ENCODE results near the gene R3HDM2. TPM values are rescaled to one million over a fixed set of nuclear protein-coding genes. Genes with fewer than 3 reads are reported as not detected.
A peak's percentile ranks its signal among the peaks of the same experiment; 100 is the strongest.
"Not testable (repeated sequence)": the region's sequence is repeated elsewhere in the genome, so short reads cannot be mapped to it uniquely, and the experiment has no call there.

Gene R3HDM2
- total RNA-seq, 2 experiments from 2014 or later: 53.8 to 82.4 TPM

- not testable (repeated sequence) for H3K27me3 Mint-ChIP-seq, H3K27ac Mint-ChIP-seq
These were observed 13.5 kb upstream of the R3HDM2 start for GRCh38 chr12:57444337-57444736.

DNA sequence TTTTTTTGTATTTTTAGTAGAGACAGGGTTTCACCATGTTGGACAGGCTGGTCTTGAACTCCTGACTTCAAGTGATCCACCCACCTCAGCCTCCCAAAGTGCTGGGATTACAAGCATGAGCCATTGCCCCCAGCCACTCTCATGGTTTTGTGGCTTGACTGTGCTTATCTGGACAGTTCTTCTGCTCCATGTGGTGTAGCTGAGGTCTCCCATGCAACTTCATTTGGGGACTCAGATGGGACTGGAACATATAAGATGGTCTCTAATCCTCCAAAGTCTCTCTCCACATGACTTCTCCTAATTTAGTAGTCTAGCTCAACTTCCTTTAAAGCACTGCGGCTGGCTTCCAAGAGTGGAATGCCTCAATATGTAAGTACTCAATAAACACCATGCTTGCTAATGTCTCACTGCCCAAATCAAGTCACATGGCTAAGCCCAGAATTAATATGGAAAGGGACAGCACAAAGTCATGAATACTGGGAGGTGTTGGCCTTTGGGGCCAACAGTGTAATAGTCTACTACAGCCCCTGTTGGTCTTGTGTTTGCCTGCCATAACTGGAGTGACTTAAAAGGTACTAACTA, 11.1 kb upstream of the R3HDM2 start:
- DNase-seq (no peak), ATAC-seq (no peak)
- CTCF ChIA-PET: interaction anchor here (1.3 to 1.7 kb wide), 2 partner anchors 11 to 199 kb away, joined by 3 to 4 read pairs; no protein-coding TSS in a partner anchor
- H3K36me3 Mint-ChIP-seq: peaks cover 6% of the 10 kb centered on the region
- no peak overlapping the region for H3K4me3 Mint-ChIP-seq
- peaks cover 6% of the 10 kb centered on the region for H3K9me3 Mint-ChIP-seq (ENCODE audit: low read depth)
- peaks cover 7% of the 10 kb centered on the region for H3K27me3 Mint-ChIP-seq
- H3K4me1 Mint-ChIP-seq: peaks cover 2% of the 10 kb centered on the region
- no peak overlapping the region for H3K27ac Mint-ChIP-seq

More at GRCh38 chr12:57444337-57444736, 13.5 kb upstream of the R3HDM2 start:
- CTCF ChIA-PET: interaction anchor here (0.8 to 2.1 kb wide), 5 partner anchors 8 to 14 kb away, joined by 3 to 8 read pairs (median 5); partner anchors contain the start of genes INHBC and INHBE
- H3K4me3 Mint-ChIP-seq; DNase-seq; H3K9me3 Mint-ChIP-seq (ENCODE audit: low read depth); H3K36me3 Mint-ChIP-seq; H3K4me1 Mint-ChIP-seq; ATAC-seq: not testable (repeated sequence)

GRCh38 chr12:57441393-57441792, 10.6 kb upstream of the R3HDM2 start:
- not testable (repeated sequence) for ATAC-seq; H3K27me3 Mint-ChIP-seq; H3K4me3 Mint-ChIP-seq; H3K9me3 Mint-ChIP-seq (ENCODE audit: low read depth); DNase-seq; H3K27ac Mint-ChIP-seq; H3K4me1 Mint-ChIP-seq; H3K36me3 Mint-ChIP-seq
- CTCF ChIA-PET: interaction anchor here (0.7 to 1.7 kb wide), 2 partner anchors 169 to 199 kb away, joined by 3 to 4 read pairs; no protein-coding TSS in a partner anchor

DNA sequence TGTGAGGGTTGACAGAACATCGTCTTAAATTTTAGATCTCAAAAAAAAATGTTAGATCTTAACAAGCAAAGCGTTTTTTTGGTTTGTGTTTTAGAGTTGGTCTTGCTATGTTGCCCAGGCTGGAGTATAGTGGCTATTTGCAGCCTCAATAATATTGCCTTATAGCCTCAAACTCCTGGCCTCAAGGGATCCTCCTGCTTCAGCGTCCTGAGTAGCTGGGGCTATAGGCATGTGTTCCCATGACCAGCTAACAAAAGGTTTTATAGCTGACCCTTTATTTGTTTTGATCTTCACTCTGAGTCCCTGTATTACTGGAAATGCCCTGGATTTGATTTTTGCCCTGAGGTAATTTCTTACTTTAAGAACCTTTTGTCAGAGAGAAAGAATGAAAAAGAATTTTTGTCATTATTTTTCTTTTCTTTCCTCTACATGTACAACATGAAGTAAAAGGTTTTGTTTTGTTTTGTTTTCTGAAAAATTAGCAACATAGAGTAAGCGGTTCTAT, 9.0 kb upstream of the R3HDM2 start:
- H3K27ac Mint-ChIP-seq: no peak overlapping the region
- no peak overlapping the region for H3K4me3 Mint-ChIP-seq
- peaks cover 6% of the 10 kb centered on the region for H3K9me3 Mint-ChIP-seq (ENCODE audit: low read depth)
- H3K36me3 Mint-ChIP-seq: peaks cover 6% of the 10 kb centered on the region
- CTCF ChIA-PET: interaction anchor here (0.6 to 1.6 kb wide), 4 partner anchors 10 to 226 kb away, joined by 3 to 7 read pairs (median 3); no protein-coding TSS in a partner anchor
- peaks cover 8% of the 10 kb centered on the region for H3K4me1 Mint-ChIP-seq
- DNase-seq (no peak), ATAC-seq (no peak)
- peaks cover 7% of the 10 kb centered on the region for H3K27me3 Mint-ChIP-seq

- peaks cover 6% of the 10 kb centered on the region for H3K36me3 Mint-ChIP-seq
- DNase-seq: no peak
- CTCF ChIA-PET: interaction anchor here (0.8 to 1.8 kb wide), 2 partner anchors 15 to 20 kb away, joined by 3 to 5 read pairs; no protein-coding TSS in a partner anchor
These were observed 7.6 kb upstream of the R3HDM2 start for GRCh38 chr12:57438400-57438799.

GRCh38 chr12:57435293-57435692, 4.5 kb upstream of the R3HDM2 start:
- CTCF ChIA-PET: interaction anchor here (0.7 to 6.7 kb wide), 10 partner anchors 9 to 346 kb away, joined by 3 to 40 read pairs (median 4); partner anchors contain the start of genes GLI1 and INHBE
- Mint-ChIP-seq H3K27me3 (peaks cover 3% of the 10 kb centered on the region), H3K36me3 (no peaks in the 10 kb centered on the region), H3K9me3 (ENCODE audit: low read depth) (no peaks in the 10 kb centered on the region), H3K27ac (peak overlapping the region; percentile 89), H3K4me1 (peaks cover 25% of the 10 kb centered on the region), H3K4me3 (peak overlapping the region; percentile 68)
- ATAC-seq: peak; percentile 43
- DNase-seq: peak; percentile 82

More at GRCh38 chr12:57438400-57438799, 7.6 kb upstream of the R3HDM2 start:
- Mint-ChIP-seq H3K4me3 (no peak overlapping the region), H3K4me1 (peaks cover 13% of the 10 kb centered on the region), H3K27ac (no peak overlapping the region), H3K27me3 (peaks cover 7% of the 10 kb centered on the region), H3K9me3 (ENCODE audit: low read depth) (peaks cover 6% of the 10 kb centered on the region)
- ATAC-seq: no peak

GRCh38 chr12:57434517-57435223, 3.8 kb upstream of the R3HDM2 start, which contains the start of gene INHBC:
TSS of gene INHBC (plus strand) at chr12:57434784. CDS start at chr12:57434887, 103 bp downstream.
- Mint-ChIP-seq H3K4me3 (peak within 1 kb of the TSS; percentile 68), H3K27ac (peak within 1 kb of the TSS; percentile 89), H3K9me3 (ENCODE audit: low read depth) (no peaks in the 10 kb centered on the region), H3K4me1 (peaks cover 30% of the 10 kb centered on the region), H3K36me3 (peaks cover 3% of the 10 kb centered on the region), H3K27me3 (no peaks in the 10 kb centered on the region)
- ATAC-seq: no peak
- CTCF ChIA-PET: interaction anchor here (0.7 to 6.7 kb wide), 10 partner anchors 10 to 347 kb away, joined by 3 to 40 read pairs (median 4); partner anchors contain the start of genes GLI1 and INHBE
- DNase-seq: no peak

GRCh38 chr12:57433370-57433769, 2.5 kb upstream of the R3HDM2 start:
- DNase-seq (no peak), ATAC-seq (no peak)
- H3K36me3 Mint-ChIP-seq: peaks cover 5% of the 10 kb centered on the region
- no peak overlapping the region for H3K27ac Mint-ChIP-seq
- CTCF ChIA-PET: interaction anchor here (1.0 to 6.7 kb wide), 7 partner anchors 11 to 204 kb away, joined by 3 to 40 read pairs (median 5); partner anchors contain the start of genes GLI1, INHBE and SHMT2
- no peaks in the 10 kb centered on the region for H3K9me3 Mint-ChIP-seq (ENCODE audit: low read depth)
- no peak overlapping the region for H3K4me3 Mint-ChIP-seq
- peaks cover 37% of the 10 kb centered on the region for H3K4me1 Mint-ChIP-seq
- no peaks in the 10 kb centered on the region for H3K27me3 Mint-ChIP-seq

- no peaks in the 10 kb centered on the region for H3K9me3 Mint-ChIP-seq (ENCODE audit: low read depth)
- DNase-seq (no peak), ATAC-seq (no peak)
- CTCF ChIA-PET: interaction anchor here (1.0 to 6.7 kb wide), 5 partner anchors 19 to 30 kb away, joined by 5 to 40 read pairs (median 6); partner anchors contain the start of genes GLI1 and INHBE
- H3K27ac Mint-ChIP-seq: peak overlapping the region; percentile 98
- no peaks in the 10 kb centered on the region for H3K27me3 Mint-ChIP-seq
- H3K36me3 Mint-ChIP-seq: peaks cover 10% of the 10 kb centered on the region
- H3K4me1 Mint-ChIP-seq: peaks cover 40% of the 10 kb centered on the region
- peak overlapping the region; percentile 89 for H3K4me3 Mint-ChIP-seq
These were observed 878 bp upstream of the R3HDM2 start for GRCh38 chr12:57431654-57432188.

DNA sequence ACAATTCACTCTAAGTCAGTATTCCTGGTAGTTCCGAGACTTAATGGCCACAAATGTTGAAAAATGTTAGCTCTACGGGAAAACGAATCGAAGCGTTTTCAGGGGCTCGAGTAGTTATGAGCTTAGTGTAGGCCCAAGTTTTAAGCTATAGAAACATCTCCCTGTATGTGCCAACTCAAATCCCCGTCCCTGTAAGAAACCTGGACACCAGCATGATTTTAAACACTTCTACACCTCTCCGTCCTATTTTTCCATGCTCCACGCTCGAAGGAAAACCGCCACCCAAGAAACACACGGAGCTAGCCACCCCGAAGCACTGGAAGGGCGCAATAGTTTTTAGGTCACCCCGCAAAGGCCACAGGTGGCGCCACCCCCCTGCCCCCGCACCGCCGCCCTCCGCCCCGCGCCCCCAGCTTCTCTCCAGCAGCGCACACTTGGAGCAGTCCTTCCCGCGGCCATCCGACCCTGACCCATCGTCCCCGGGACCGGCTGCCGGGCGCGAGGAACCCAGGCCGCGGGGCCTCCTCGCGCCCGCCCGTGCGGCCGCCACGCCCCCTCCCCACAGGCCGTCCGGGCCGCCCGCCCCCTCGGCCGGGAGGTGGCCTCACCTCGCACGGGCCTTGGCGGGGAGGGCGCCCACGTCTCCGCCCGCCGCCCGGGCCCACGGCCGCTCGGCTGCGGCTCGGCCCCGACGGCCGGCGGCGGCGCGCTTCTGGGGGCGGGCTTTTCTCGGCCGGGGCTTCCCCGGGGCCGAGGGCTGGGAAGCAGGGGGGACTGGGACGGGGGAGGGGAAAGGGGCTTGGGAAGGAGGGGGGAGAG, 522 bp downstream of the R3HDM2 start:
- peaks cover 20% of the 10 kb centered on the region for H3K36me3 Mint-ChIP-seq
- peak overlapping the region; percentile 89 for H3K4me3 Mint-ChIP-seq
- CTCF ChIA-PET: interaction anchor here (0.8 to 3.9 kb wide), 10 partner anchors 10 to 326 kb away, joined by 3 to 29 read pairs (median 4); partner anchors contain the start of genes GLI1 and INHBE
- peak overlapping the region; percentile 98 for H3K27ac Mint-ChIP-seq
- no peaks in the 10 kb centered on the region for H3K27me3 Mint-ChIP-seq
- DNase-seq (peak; percentile 56), ATAC-seq (peak; percentile 57)
- H3K9me3 Mint-ChIP-seq (ENCODE audit: low read depth): no peaks in the 10 kb centered on the region
- H3K4me1 Mint-ChIP-seq: peaks cover 41% of the 10 kb centered on the region

DNA sequence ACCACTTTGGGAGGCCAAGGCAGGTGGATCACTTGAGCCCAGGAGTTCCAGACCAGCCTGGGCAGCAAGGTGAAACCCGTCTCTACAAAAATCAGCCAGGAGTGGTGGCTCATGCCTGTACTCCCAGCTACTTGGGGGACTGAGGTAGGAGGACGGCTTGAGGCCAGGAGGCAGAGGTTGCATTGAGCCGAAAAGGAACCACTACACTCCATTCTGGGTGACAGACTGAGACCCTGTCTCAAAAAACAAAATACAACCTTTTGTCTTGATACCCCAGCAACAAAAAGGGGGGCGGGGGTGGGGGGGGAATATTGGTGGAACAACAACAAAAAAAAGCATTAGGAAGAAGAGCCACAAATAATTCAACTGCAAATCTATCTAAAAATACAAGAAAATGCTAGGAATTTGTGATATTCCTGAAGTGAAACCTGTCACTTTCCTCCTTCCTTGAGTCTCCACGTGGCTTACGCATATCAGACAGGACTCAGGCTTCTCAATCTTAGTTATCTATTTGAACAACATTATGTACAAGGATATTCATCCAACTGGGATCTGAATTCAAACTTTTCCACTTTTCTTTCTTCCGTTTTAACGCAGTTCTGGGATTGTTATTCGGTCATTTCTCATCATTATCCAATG, 1.3 kb downstream of the R3HDM2 start:
- Mint-ChIP-seq H3K27ac (peak overlapping the region; percentile 97), H3K36me3 (peaks cover 23% of the 10 kb centered on the region), H3K4me3 (peak overlapping the region; percentile 89), H3K4me1 (peaks cover 35% of the 10 kb centered on the region), H3K27me3 (no peaks in the 10 kb centered on the region), H3K9me3 (ENCODE audit: low read depth) (no peaks in the 10 kb centered on the region)
- DNase-seq: no peak
- no peak for ATAC-seq
- CTCF ChIA-PET: interaction anchor here (0.8 to 3.9 kb wide), 10 partner anchors 11 to 327 kb away, joined by 3 to 29 read pairs (median 4); partner anchors contain the start of genes GLI1 and INHBE

DNA sequence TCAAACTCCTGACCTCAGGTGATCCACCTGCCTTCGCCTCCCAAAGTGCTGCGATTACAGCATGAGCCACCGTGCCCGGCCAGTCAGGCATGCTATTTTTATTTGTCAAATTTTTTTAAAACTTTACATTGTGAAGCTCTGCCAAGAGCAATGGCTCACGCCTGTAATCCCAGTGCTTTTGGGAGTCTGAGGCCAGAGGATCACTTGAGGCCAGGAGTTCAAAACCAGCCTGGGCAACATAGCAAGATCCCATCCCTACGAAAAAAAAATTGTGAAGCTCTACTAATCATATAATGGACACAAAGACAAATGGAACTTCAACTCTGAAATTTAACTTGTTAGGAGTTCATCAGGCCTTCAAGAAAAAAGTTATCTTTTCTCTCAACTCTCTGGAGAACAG, 1.9 kb downstream of the R3HDM2 start:
- Mint-ChIP-seq H3K27ac (peak overlapping the region; percentile 34), H3K4me1 (peaks cover 31% of the 10 kb centered on the region), H3K27me3 (no peaks in the 10 kb centered on the region), H3K36me3 (peaks cover 26% of the 10 kb centered on the region), H3K9me3 (ENCODE audit: low read depth) (no peaks in the 10 kb centered on the region), H3K4me3 (peak overlapping the region; percentile 89)
- CTCF ChIA-PET: interaction anchor here (1.4 to 3.9 kb wide), 3 partner anchors 24 to 31 kb away, joined by 5 to 29 read pairs (median 23); partner anchors contain the start of genes GLI1 and INHBE
- no peak for DNase-seq
- ATAC-seq: no peak
